GM19468 (cell line): Measurements from ENCODE around the gene FBXW7.

Experiments used
- ATAC-seq: cut with Tn5 transposase; IDR thresholded peaks from one replicate; pipeline ENCODE4 v1.9.1; 2021; ENCODE audit warnings: mild to moderate bottlenecking, moderate library complexity, moderate number of reproducible peaks; ENCODE audit not compliant: unreplicated experiment; ENCODE audit errors: extremely low read depth

FBXW7 gene

GRCh38 chr4:152515678-152516077, 20.2 kb downstream of the FBXW7 start:
- ATAC-seq = no peak

GRCh38 chr4:152514356-152514755, 21.5 kb downstream of the FBXW7 start:
- ATAC-seq = no peak

- no peak for ATAC-seq
Measured at GRCh38 chr4:152513078-152513477, 22.8 kb downstream of the FBXW7 start.

- ATAC-seq = no peak
Measured at GRCh38 chr4:152512483-152512882, 23.4 kb downstream of the FBXW7 start.

- ATAC-seq = no peak
Measured at GRCh38 chr4:152510349-152511147, 25.3 kb downstream of the FBXW7 start.

GRCh38 chr4:152509595-152510225, 26.2 kb downstream of the FBXW7 start:
- no peak for ATAC-seq

GRCh38 chr4:152508818-152509217, 27.1 kb downstream of the FBXW7 start:
- ATAC-seq = no peak

GRCh38 chr4:152508386-152508785, 27.5 kb downstream of the FBXW7 start:
- no peak for ATAC-seq

GRCh38 chr4:152503653-152504290, 32.1 kb downstream of the FBXW7 start:
- no peak for ATAC-seq

GRCh38 chr4:152501846-152502536, 33.9 kb downstream of the FBXW7 start:
- ATAC-seq = no peak

GRCh38 chr4:152500800-152501434, 35.0 kb downstream of the FBXW7 start:
- ATAC-seq = peak; percentile 17

GRCh38 chr4:152500275-152500674, 35.6 kb downstream of the FBXW7 start:
- ATAC-seq = no peak

GRCh38 chr4:152499344-152499743, 36.5 kb downstream of the FBXW7 start:
- no peak for ATAC-seq

- ATAC-seq = no peak
Measured at GRCh38 chr4:152494020-152494419, 41.9 kb downstream of the FBXW7 start.

GRCh38 chr4:152488246-152488645, 47.6 kb downstream of the FBXW7 start:
- ATAC-seq = no peak

- ATAC-seq = no peak
Measured at GRCh38 chr4:152486429-152487389, 49.2 kb downstream of the FBXW7 start.

GRCh38 chr4:152485726-152486276, 50.1 kb downstream of the FBXW7 start:
- ATAC-seq = peak; percentile 92

GRCh38 chr4:152482211-152482610, 53.7 kb downstream of the FBXW7 start:
- ATAC-seq = no peak

- no peak for ATAC-seq
Measured at GRCh38 chr4:152480901-152481300, 55.0 kb downstream of the FBXW7 start.
